DLD1 (cell line): ENCODE results near the gene ACAD10.
"Not testable (repeated sequence)": the region's sequence is repeated elsewhere in the genome, so short reads cannot be mapped to it uniquely, and the experiment has no call there.

Experiments used
- in situ Hi-C: cut with HindIII; loops from 2 replicates; pipeline ENCODE4 v1.10.0; 2017; ENCODE audit warnings: low sequenced_read_pairs

Gene ACAD10

DNA sequence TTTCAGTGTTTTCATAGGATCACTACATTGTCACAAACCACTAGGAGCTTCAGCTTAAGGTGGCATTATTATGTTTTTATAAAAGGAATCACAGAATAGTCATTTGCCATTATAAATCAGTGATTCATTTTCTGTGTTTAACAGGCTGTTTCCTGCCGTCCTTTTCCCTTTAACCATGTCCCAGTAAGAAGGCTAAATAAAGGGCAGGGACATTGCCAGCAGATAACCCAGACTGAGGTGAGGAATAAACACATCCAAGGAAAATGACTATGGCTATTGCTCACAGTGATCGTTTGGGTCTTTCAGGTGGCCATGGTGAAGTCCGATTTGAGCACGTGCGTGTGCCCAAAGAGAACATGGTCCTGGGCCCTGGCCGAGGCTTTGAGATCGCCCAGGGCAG, 63.0 kb downstream of the ACAD10 start:
- in situ Hi-C loops: no loop called here

DNA sequence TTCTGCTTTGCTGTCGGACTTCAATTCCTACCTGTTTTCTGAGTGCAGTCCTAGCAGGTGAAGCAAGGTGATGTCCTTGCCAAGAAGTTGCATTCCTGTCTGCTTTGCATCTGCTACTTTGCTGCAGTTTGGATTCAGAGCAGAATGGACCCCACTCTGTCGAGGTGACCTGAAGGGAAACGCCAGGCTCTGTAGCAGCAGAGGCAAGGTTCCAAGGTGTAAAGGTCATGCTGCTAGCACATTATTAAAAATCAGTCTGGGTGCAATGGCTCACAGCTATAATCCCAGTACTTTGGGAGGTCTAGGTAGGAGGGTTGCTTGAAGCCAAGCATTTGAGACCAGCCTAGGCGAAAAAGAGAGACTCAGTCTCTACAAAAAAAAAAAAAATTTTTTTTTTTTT, 63.5 kb downstream of the ACAD10 start:
- in situ Hi-C loops: no loop called here

- in situ Hi-C loops: no loop called here
Observed at GRCh38 chr12:111753144-111753881, 67.5 kb downstream of the ACAD10 start.

DNA sequence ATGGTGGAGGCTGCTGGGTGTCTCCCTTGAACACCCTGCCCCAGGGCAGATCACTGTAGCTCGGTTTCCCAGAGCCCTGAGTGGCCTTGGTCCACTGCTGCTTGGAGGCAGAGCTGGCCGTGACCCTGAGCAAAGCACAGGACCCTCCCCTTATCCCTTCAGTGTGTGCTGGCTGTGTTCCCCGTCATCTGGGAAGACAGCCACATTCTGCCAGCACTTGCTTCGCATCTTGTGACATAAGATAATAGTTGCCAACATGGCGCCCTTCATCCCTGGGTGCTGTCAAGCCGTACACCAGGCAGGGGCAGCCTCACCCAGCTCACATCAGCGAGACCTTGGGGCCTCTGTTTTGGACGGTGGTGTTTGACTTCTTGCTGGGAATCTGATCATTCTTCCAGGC, 68.8 kb downstream of the ACAD10 start:
- in situ Hi-C loops: no loop called here

DNA sequence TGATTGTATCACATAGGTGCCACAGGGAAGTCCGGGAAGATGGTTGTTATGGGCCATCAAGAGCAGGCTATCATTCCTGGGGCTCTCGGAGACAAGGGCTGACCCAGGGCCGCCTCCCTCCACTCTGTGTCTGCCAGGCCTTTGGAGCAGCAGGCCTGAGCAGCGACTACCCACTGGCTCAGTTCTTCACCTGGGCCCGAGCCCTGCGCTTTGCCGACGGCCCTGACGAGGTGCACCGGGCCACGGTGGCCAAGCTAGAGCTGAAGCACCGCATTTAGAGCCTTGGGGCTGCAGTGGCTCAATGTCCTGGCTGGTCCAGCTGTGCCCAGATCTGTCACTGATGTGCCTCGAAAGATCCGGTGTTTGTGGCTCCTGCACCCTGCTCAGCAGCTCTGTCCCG, 70.3 kb downstream of the ACAD10 start:
- in situ Hi-C loops: no loop called here

DNA sequence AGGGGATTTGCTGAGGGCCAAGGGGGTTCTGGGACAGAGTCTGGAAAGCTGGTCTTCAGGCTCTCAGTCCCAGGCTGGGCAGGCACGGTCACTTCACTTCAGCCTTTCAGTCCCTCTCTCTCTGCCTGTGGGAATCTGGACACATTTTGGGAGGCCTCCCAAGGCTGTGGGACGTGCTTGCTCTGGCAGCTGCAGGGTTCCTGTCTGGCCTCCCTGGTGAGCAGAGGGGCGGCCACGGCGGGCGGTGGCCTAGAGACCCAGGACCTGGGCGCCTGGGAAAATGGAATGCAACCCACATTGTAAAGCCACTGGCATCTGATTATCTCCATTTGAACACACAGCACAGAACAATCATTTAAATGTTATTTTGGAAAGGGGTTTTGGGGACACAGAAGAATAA, 70.8 kb downstream of the ACAD10 start:
- in situ Hi-C loops: no loop called here

- in situ Hi-C loops: no loop called here
Observed at GRCh38 chr12:111757361-111758119, 71.7 kb downstream of the ACAD10 start.

GRCh38 chr12:111758120-111758561, 72.3 kb downstream of the ACAD10 start:
- in situ Hi-C loops: no loop called here

DNA sequence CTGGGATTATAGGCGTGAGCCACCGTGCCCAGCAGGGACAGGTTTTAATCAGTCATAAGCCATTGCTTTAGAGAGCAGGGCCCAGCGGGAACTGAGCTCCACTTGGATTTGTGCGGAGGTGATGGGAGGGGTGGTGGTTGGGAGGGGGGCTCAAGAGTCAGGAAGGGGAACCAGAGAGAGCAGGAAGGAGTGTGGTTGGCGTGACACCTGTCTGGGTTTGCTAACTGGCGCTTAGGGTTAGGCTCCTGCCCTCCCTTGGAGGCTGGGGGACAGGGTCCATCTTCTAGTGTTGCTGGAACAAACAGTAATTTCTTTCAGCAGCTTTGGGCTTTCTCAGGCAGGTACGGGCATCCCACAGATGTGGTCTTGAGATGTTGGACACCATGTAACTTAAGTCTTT, 73.4 kb downstream of the ACAD10 start:
- in situ Hi-C loops: no loop called here

DNA sequence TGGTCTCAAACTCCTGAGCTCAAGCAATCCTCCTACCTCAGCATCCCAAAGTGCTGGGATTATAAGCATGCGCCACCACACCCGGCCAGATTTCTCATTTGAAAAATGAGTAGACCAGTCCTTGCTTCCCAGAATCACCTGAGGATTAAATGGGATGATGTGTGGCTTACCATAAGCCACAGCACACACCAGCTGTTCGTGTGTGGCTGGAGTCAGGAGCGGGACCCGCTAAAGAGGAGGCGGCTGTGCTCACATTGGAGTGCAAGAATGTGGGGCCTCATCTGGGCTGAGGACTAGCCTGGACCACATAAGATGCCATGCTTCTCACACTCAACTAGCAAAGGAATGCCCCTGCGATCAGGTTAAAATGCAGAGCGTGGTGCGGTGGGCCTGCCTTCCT, 74.1 kb downstream of the ACAD10 start:
- in situ Hi-C loops: no loop called here

DNA sequence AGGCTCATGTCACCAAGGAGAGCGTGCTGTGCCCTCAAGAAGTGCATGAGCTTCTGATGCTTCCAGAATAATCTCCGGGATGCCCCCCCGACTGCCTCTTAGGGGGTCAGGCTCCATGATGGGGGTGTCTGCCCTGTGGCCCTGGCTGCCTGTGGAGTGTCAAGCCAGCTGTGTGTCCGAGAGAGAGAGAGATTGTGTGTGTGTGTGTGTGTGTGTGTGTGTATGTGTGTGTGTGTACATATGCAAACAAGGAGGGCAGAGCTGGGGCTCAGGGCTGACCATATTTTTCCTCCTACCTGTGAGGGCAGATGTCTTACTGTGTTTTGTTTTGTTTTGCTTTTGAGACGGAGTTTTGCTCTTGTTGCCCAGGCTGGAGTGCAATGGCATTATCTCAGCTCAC, 75.2 kb downstream of the ACAD10 start:
- in situ Hi-C loops: no loop called here

GRCh38 chr12:111761706-111762105, 75.9 kb downstream of the ACAD10 start:
- in situ Hi-C loops: no loop called here

GRCh38 chr12:111763552-111763951, 77.7 kb downstream of the ACAD10 start:
- in situ Hi-C loops: not testable (repeated sequence)

DNA sequence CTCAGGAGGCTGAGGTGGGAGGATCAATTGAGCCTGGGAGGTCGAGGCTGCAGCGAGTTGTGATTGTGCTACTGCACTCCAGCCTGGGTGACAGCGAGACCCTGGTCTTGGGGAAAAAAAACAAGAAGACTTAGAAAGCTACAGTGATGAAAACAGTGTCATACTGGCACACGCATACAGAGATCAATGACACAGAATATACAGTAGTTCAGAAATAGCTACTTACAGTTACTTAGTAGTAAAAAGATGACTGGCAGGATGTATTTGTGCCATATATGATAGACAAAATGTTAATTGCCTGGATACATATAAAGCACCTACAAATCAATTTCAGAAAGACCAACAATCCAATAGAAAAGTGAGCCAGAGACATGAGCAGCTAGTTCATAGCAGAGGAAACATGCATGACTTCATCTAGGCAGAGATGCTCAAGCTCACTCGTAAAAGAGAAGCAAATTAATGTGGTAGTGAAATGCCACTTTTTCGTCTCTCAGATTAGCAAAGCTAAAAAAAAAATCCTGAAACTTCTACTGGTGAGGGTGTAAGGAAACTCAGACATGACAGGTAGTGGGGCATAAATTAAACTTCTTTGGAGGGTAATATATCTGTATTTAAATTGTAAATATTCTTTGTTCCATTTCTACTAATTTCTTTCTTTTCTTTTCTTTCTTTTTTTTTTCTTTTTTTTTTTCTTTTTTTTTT, 78.4 kb downstream of the ACAD10 start:
- in situ Hi-C loops: no loop called here

- in situ Hi-C loops: no loop called here
Observed at GRCh38 chr12:111766608-111767361, 80.9 kb downstream of the ACAD10 start, which contains the start of gene ALDH2. TSS of gene ALDH2 (plus strand) at chr12:111766933. CDS start at chr12:111766983, 50 bp downstream.

DNA sequence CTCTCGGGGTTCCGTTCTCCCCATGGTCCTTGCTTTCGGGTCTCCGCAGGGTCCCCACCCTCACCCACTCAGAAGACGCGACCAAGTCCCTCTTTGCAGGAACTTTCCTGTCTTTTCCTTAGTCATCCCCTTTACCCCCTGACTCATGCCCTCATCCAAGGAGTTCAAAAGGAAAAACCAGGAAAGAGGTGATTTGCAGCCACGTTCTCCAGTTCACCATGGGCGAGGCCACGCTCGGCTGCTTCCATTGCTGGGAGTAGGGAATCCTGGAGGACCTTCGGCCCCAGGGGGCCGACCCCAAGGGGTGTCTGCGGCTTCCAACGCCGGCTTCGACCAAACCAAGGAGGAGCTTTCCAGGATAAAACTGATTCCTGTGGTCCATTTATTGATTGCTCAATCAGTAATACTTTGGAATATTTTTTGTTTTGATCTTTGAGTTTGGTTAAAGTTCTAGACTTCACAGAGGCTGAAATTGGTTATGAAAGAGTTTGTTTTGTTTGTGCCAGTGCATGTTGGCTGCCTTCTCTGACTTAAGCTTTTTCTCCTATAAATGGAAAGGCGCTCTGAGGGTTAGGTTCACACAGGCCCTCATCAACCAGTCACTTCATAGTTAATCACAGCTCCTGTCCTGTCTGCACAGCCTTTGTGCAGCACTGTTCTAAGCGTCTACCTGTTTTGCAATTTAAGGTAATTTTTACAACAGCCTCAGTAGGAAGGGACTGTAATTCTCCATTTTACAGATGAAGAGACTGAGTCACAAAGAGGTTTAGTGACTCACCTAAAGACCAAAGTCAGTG, 81.7 kb downstream of the ACAD10 start:
- in situ Hi-C loops: no loop called here

DNA sequence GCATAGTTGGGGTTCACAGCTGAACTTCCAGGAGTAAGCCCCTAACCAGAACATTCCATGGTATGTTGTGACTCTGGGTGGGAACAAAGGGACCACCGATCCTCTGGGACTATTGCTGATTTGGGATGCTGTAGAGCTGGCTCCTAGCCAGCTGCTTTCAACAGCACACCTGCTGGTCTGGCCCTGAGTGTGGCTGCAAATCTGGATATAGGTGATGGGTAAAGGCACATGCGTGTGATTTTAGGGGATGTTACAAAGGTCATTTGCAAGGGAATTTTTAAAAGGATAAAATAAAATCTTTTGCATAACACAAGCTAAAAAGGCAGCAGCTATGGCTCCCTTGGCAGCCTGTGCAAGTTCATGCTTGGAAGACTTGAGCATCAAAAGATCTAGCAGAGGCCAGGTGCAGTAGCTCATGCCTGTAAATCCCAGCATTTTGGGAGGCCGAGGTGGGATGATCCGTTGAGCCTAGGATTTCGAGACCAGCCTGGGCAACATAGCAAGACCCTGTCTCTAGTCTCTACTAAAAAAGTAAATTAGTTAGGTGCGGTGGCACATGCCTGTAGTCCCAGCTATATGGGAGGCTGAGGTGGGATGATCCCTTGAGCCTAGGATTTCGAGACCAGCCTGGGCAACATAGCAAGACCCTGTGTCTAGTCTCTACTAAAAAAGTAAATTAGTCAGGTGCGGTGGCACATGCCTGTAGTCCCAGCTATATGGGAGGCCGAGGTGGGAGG, 82.5 kb downstream of the ACAD10 start:
- in situ Hi-C loops: no loop called here

DNA sequence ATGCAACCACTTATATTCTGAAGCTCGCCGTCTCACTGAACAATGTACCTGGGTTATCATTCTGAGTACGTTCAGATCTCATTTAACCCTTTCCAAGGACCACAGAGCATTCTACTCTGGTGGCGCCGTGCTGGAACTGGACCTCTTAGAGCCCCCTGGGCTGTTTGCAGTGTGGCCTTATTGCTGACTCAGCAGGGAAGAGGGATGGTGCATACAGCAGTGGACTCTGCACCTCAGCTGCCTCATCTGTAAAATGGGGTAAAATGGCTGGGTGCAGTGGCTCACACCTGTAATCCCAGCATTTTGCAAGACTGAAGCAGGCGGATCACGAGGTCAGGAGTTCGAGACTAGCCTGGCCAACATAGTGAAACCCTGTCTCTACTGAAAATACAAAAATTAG, 83.7 kb downstream of the ACAD10 start:
- in situ Hi-C loops: no loop called here

GRCh38 chr12:111773801-111774551, 88.1 kb downstream of the ACAD10 start:
- in situ Hi-C loops: no loop called here
